DMS53 (cell line): Measurements from ENCODE around the gene GPR107.

Experiments used
- DNase-seq: peaks from one replicate; lab custom pipeline; 2025; lab: John Stamatoyannopoulos, UW

The GPR107 gene

GRCh38 chr9:130137081-130137640 is 83.5 kb downstream of the GPR107 start:
- DNase-seq: no peak

GRCh38 chr9:130137641-130138081 is 84.0 kb downstream of the GPR107 start:
- no peak for DNase-seq

- DNase-seq: peak; percentile 57
Measured at GRCh38 chr9:130138171-130138653, 84.5 kb downstream of the GPR107 start.

- DNase-seq: no peak
Measured at GRCh38 chr9:130138791-130139190, 85.1 kb downstream of the GPR107 start.

- no peak for DNase-seq
Measured at GRCh38 chr9:130139251-130139650, 85.5 kb downstream of the GPR107 start.

GRCh38 chr9:130140706-130141105 is 87.0 kb downstream of the GPR107 start:
- DNase-seq: no peak

GRCh38 chr9:130142056-130142455 is 88.3 kb downstream of the GPR107 start:
- DNase-seq: no peak

GRCh38 chr9:130142641-130143040 is 88.9 kb downstream of the GPR107 start:
- peak; percentile 29 for DNase-seq

GRCh38 chr9:130143279-130143893 is 89.7 kb downstream of the GPR107 start:
- DNase-seq: peak; percentile 78

GRCh38 chr9:130143958-130144366 is 90.3 kb downstream of the GPR107 start:
- peak; percentile 58 for DNase-seq

GRCh38 chr9:130144703-130145102 is 91.0 kb downstream of the GPR107 start:
- peak; percentile 75 for DNase-seq

- DNase-seq: peak; percentile 18
Measured at GRCh38 chr9:130145658-130146057, 92.0 kb downstream of the GPR107 start.

GRCh38 chr9:130147198-130147597 is 93.5 kb downstream of the GPR107 start:
- DNase-seq: no peak

- DNase-seq: no peak
Measured at GRCh38 chr9:130147910-130148309, 94.2 kb downstream of the GPR107 start.

- no peak for DNase-seq
Measured at GRCh38 chr9:130149031-130149430, 95.3 kb downstream of the GPR107 start.

- DNase-seq: no peak
Measured at GRCh38 chr9:130149654-130150286, 96.1 kb downstream of the GPR107 start.

GRCh38 chr9:130150779-130151382 is 97.2 kb downstream of the GPR107 start:
- no peak for DNase-seq

GRCh38 chr9:130154816-130155215 is 101.1 kb downstream of the GPR107 start:
- no peak for DNase-seq

- DNase-seq: no peak
Measured at GRCh38 chr9:130155647-130156046, 101.9 kb downstream of the GPR107 start.

GRCh38 chr9:130156672-130157071 is 103.0 kb downstream of the GPR107 start:
- peak; percentile 20 for DNase-seq

- no peak for DNase-seq
Measured at GRCh38 chr9:130157079-130157478, 103.4 kb downstream of the GPR107 start.

- DNase-seq: no peak
Measured at GRCh38 chr9:130158001-130158400, 104.3 kb downstream of the GPR107 start.

GRCh38 chr9:130159057-130159456 is 105.4 kb downstream of the GPR107 start:
- DNase-seq: peak; percentile 67
